Lower lobe of right lung (tissue), 2 donors: ENCODE measurements around the gene ZNF595. TPM values are rescaled to one million over a fixed set of nuclear protein-coding genes. Genes with fewer than 3 reads are reported as not detected.
"Not testable (repeated sequence)": the region's sequence is repeated elsewhere in the genome, so short reads cannot be mapped to it uniquely, and the experiment has no call there.

Experiments
- ATAC-seq, 2 donors: fragments of 200-7000 bp; cut with Tn5 transposase; one replicate each; pipeline ENCODE4 v1.9.1; 2020 to 2022; ENCODE audit warnings: mild to moderate bottlenecking in 2 of 2, moderate library complexity in 2 of 2
- DNase-seq: peaks from one replicate; pipeline ENCODE4 v3.0.0-alpha.2; 2020
- H3K27ac ChIP-seq: fragments of 200-600 bp; one replicate; pipeline ENCODE4 v1.8.0; 2022
- H3K27me3 ChIP-seq: fragments of 200-600 bp; one replicate; pipeline ENCODE4 v1.8.0; 2022; ENCODE audit warnings: low read depth
- H3K36me3 ChIP-seq: fragments of 200-600 bp; one replicate; pipeline ENCODE4 v1.8.0; 2022; ENCODE audit warnings: mild to moderate bottlenecking
- H3K4me1 ChIP-seq: fragments of 200-600 bp; one replicate; pipeline ENCODE4 v1.8.0; 2022
- H3K4me3 ChIP-seq: fragments of 200-600 bp; one replicate; pipeline ENCODE4 v1.8.0; 2022; ENCODE audit warnings: mild to moderate bottlenecking
- H3K9me3 ChIP-seq: fragments of 200-600 bp; one replicate; pipeline ENCODE4 v1.8.0; 2022
- intact Hi-C: fragments of 100-400 bp; cut with DNase I; formaldehyde crosslinking; loops from one replicate; pipeline ENCODE4 v1.11.0; 2022
- long read RNA-seq: library from polyadenylated mRNA; unstranded; transcript quantifications from one replicate; pipeline ENCODE4 v2.0.0, GENCODE V29; 2021
- total RNA-seq: library from RNA; stranded (reverse); fragmentation: NEBNext Ultra II Directional; extraction: Animal tissue kit (Norgen Biotek cat#: 25700); gene quantifications from one replicate; pipeline ENCODE4 v1.2.1, GENCODE V29; 2021
- TF ChIP-seq, protein P1 (sequence below): fragments of 200-600 bp; IDR thresholded peaks from one replicate; pipeline ENCODE4 v1.8.0; 2022; ENCODE audit warnings: antibody characterized with exemption, mild to moderate bottlenecking
- donor health status: DM: no; HTN: yes; CAD: no; lungs with severe emphysema.

Gene ZNF595
- total RNA-seq: 14.6 TPM
- long read RNA-seq, transcript ZNF595-205 (4 exons, 2,911 nt): major isoform, 9 of 11 reads
- long read RNA-seq, partial matches to known transcripts: 0 of 11 reads
- long read RNA-seq, other reads (novel, unspliced or antisense): 2 of 11 reads

DNA sequence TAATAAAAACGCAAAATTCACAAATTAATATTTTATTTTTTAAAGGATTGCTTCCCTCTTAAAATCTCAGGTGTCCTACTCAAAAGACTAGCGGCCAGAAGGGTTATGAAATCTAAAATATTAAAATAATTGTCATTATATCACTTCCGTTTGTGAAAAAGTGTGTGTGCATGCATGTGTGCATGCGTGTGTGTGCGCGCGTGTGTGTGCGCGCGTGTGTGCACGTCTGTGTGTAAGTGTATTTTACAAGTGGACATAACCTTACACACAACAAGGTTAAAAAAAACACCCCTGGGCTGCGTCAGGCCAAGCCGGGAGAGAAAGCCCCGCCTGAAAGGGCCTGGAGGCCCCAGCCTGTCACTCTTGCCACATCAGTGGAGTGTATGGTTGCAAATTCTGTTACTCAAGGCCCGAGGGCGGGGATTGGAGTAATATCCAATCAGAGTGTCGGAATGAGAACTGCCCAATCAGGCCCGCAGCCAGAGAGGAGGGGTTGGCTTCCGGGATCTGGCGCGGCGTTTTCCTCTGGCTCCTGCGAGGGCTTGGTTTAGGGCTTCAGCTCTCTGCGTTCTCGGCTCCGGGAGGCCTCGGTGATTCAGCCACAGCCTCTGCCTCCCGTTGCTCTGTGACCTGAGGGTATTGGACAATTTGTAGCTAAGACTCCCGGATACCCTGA lies at the start of gene ZNF595:
Gene ZNF595 (plus strand): TSS at position 518 of the 676 bp plus-strand sequence. CDS start 168 bp downstream, outside the sequence.
- peak; percentile 94 to 95 for ATAC-seq
- H3K27ac ChIP-seq, intact Hi-C loops, H3K36me3 ChIP-seq, H3K4me1 ChIP-seq, H3K27me3 ChIP-seq, H3K9me3 ChIP-seq: not testable (repeated sequence)
- DNase-seq: peak; percentile 51
- peak within 1 kb of the TSS; percentile 37 for H3K4me3 ChIP-seq

DNA sequence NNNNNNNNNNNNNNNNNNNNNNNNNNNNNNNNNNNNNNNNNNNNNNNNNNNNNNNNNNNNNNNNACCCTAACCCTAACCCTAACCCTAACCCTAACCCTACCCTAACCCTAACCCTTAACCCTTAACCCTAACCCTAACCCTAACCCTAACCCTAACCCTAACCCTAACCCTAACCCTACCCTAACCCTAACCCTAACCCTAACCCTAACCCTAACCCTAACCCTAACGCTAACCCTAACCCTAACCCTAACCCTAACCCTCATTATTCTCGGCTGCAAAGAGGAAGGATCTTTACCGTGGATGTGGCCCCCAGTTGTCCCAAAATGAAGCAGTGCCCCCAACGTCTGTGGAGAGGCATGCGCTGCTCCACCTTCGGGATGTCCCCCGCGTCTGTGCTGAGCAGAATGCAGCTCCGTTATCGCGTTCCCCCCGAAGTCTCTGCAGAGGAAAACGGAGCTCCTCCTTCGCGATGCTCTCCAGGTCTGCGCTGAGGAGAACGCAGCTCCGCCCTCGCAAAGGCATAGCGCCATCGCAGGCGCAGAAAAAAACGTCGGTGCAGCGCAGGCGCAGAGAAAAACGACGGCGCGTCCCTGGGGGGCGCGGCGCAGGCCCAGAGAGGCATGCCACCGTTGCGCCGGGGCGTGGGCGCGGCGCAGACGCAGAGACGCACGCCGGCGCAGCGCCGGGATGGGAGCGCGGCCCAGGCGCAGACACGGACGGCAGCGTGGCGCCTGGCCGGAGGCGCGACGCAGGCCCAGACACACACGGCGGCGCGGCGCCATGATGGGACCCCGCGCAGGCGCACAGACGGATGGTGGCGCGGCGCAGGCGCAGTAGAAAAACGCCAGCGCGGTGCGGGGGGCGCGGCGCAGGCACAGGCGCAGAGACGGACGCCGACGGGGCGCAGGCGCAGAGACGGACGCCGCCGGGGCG lies 42.9 kb upstream of the ZNF595 start:
- ATAC-seq: peak in 1 of 2 donors; percentile 37
- H3K4me1 ChIP-seq, H3K27me3 ChIP-seq, H3K36me3 ChIP-seq, intact Hi-C loops, H3K9me3 ChIP-seq, H3K27ac ChIP-seq, H3K4me3 ChIP-seq: not testable (repeated sequence)
- peak; percentile 41 for DNase-seq

DNA sequence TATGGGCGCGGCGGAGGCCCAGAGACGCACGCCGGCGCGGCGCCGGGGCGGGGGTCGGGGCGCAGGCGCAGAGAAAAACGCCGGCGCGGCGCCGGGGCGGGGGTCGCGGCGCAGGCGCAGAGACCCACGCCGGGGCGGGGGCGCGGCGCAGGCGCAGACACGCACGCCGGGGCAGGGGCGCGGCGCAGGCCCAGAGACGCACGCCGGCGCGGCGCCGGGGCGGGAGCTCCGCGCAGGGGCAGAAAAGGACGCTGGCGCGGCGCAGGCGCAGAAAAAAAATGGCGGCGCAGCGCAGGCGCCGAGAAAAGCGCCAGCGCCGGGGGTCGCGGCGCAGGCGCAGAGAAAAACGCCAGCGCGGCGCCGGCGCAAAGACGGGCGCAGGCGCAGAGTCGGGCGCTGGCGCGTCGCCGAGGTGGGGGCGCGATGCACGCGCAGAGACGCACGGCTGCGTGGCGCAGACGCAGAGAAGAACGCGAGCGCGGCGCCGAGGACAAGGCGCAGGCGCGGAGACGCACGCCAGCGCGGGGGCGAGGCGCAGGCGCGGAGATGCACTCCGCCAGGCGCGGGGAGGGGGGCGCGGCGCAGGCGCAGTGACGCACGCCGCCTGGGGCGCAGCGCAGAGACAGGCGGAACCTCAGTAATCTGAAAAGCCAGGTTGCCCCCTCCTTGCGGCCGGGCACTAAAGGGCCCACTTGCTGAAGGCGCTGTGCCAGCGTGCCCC lies 41.9 kb upstream of the ZNF595 start:
- H3K4me3 ChIP-seq, H3K9me3 ChIP-seq, DNase-seq, H3K4me1 ChIP-seq, H3K27ac ChIP-seq, H3K36me3 ChIP-seq, intact Hi-C loops, H3K27me3 ChIP-seq: not testable (repeated sequence)
- ATAC-seq: peak in 1 of 2 donors; percentile 67

DNA sequence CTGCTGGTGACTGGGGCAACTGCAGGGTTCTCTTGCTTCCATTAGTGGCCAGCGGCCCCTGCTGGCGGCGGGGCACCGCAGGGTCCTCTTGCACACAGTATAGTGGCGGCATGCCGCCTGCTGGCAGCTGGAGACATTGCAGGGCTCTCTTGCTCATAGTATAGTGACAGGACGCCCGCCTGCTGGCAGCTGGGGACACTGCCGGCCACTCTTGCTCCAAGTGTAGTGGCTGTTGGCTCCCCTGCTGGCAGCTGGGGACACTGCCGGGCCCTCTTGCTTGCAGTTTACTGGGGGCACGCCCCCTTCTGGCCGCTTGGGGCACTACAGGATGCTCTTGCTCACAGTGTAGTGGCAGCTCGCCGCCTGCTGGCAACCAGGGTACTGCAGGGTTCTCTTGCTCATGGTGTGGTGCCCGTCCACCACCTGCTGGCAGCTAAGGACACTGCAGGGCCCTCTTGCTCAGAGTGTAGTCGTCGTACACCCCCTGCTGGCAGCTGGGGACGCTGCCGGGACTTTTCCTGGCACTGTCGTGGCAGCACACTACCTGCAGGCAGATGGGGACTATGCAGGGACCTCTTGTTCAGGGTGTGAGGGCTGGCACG lies 41.2 kb upstream of the ZNF595 start:
- TF ChIP-seq, protein P1, sequence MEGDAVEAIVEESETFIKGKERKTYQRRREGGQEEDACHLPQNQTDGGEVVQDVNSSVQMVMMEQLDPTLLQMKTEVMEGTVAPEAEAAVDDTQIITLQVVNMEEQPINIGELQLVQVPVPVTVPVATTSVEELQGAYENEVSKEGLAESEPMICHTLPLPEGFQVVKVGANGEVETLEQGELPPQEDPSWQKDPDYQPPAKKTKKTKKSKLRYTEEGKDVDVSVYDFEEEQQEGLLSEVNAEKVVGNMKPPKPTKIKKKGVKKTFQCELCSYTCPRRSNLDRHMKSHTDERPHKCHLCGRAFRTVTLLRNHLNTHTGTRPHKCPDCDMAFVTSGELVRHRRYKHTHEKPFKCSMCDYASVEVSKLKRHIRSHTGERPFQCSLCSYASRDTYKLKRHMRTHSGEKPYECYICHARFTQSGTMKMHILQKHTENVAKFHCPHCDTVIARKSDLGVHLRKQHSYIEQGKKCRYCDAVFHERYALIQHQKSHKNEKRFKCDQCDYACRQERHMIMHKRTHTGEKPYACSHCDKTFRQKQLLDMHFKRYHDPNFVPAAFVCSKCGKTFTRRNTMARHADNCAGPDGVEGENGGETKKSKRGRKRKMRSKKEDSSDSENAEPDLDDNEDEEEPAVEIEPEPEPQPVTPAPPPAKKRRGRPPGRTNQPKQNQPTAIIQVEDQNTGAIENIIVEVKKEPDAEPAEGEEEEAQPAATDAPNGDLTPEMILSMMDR: peak; percentile 26
- H3K36me3 ChIP-seq, H3K4me3 ChIP-seq, H3K27me3 ChIP-seq, H3K4me1 ChIP-seq, H3K9me3 ChIP-seq, intact Hi-C loops, H3K27ac ChIP-seq: not testable (repeated sequence)
- DNase-seq (peak; percentile 45), ATAC-seq (peak; percentile 76 to 78)

DNA sequence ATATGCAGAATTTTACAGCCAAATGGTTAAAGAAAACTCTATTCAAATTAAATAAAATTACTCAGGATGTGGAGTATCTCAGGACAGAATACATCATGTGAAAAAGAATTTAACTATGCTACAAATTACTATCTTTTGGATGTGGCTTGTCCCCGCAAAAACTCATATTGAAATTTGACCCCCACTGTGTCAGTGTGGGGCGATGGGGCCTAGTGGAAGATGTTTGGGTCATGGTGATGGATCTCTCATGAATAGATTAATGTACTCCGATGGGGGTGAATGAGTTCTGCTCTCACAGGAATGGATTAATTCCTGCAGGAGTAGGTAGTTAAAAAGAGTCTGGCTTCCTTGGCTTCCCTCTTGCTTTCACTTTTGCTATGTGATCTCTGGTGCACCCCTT lies 35.0 kb upstream of the ZNF595 start:
- intact Hi-C loops: not testable (repeated sequence)

DNA sequence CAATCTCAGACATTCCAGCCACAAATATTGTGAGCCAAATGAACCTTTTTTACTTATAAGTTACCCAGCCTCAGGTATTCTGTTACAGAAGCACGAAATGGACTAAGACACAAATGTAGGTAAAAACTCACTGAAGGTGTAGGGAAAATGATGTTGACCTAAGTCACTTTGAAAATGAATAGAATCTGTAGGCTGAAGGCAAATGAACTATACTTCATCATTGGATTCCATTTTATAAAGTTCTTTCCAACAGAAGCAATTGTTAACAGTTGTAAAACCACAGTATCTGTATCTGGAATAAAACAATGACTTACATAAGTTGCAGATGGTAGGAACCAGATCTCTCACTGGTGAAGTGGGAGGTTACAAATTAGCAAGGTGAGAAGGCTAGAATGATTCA lies 34.5 kb upstream of the ZNF595 start:
- H3K4me3 ChIP-seq, H3K4me1 ChIP-seq, DNase-seq, ATAC-seq, intact Hi-C loops, H3K36me3 ChIP-seq, H3K27ac ChIP-seq, H3K27me3 ChIP-seq, H3K9me3 ChIP-seq: not testable (repeated sequence)

More for the DNA sequence above, 35.0 kb upstream of the ZNF595 start:
- H3K4me1 ChIP-seq, H3K27me3 ChIP-seq, H3K27ac ChIP-seq, H3K9me3 ChIP-seq, H3K36me3 ChIP-seq, ATAC-seq, H3K4me3 ChIP-seq: not testable (repeated sequence)
- peak; percentile 35 for DNase-seq

DNA sequence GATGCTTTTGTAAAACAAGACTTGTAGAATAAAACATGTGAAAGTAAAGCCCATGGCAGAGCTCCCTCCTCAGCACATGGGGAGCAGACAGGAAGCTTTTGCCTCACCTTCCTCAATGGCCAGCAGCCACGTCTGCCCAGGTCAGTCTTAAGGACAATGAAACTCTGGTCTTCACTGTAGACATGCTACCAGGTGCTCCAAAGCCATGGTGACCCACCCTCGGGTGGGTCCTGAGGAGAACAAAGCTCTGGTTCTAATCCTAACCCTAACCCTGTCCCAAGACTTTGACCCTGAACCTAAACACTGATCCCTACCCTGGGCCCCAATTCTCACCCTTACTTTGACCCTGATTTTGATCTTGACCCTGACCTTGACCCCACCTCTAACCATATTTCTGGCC lies 30.2 kb upstream of the ZNF595 start:
- H3K4me1 ChIP-seq, DNase-seq, H3K9me3 ChIP-seq, H3K27me3 ChIP-seq, ATAC-seq, H3K36me3 ChIP-seq, H3K27ac ChIP-seq, H3K4me3 ChIP-seq, intact Hi-C loops: not testable (repeated sequence)

DNA sequence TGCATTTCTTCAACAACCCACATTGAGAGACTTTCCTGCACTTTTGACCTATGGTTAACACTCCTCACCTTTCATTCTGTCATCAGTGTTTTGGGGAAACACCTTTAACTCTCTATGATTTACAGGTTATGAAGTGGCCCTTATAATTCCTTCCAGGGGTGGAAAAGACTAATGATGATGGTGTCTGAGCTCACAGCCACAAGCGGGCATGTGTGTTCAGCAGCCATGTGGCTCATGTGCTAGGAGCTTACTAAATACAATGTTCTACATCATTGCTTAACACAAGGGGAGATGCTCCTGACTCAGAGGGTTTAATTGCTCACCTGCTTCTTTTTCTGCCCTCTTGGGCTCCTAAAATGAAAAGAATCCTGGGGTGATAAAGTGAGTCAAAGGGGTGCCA lies 28.8 kb upstream of the ZNF595 start:
- H3K27me3 ChIP-seq, ATAC-seq, DNase-seq, H3K4me1 ChIP-seq, H3K36me3 ChIP-seq, H3K4me3 ChIP-seq, intact Hi-C loops, H3K9me3 ChIP-seq, H3K27ac ChIP-seq: not testable (repeated sequence)

DNA sequence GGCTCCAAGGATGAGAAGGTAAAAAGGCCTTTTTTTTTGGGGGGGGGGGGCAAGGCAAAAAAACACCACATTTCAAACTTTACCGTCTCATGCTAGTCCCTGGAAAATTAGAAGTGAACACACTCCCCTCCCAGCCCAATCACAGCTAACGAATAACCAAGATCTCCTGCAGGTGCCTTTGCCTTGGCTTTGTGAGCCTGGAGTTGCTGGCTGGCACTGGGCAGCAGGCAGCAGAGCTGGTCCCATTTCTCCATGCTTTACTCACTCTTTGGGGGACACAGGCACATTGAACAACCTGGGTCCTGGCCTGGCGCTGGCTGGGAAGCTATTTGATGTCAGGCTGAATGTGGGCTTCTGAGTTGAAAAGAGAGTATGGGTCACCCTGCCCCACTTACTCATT lies 25.6 kb upstream of the ZNF595 start:
- H3K4me1 ChIP-seq, H3K9me3 ChIP-seq, ATAC-seq, DNase-seq, intact Hi-C loops, H3K27ac ChIP-seq, H3K36me3 ChIP-seq, H3K4me3 ChIP-seq, H3K27me3 ChIP-seq: not testable (repeated sequence)

DNA sequence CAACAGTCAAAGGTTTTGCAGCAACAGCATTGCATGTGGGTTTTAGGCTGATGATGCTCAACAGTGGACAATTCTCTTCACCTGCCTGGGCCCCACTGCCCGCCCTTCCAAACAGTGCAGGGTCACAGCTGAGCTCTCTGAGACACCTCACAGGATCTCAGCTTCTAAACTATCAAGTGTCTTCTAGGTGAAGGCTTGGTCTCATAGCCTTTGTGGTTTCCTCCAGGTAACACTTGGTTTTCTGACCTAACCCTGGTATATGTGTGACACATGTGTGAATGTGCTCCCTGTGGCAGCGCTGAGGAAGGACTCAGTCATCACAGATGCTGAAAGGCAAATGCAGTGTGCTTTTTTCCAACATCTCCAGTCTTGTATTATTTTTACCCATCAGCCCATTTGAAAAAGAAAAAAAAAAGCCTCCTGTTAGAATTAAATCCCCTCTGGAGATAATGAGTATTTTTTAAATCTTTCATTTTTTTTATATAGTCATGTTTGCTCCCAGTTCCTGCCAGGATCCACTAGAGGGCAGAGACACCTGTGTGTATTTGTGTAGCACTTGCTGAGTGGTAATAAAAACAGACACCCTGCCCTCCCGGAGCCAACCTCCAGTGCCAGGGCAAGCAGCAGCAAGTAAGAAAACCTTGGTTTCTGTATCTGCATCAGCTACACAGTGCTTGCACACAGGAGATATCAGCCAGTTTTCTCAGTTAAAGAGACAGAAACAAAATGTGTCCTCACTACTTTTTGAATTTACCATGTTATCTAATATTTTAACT lies 24.2 kb upstream of the ZNF595 start:
- H3K9me3 ChIP-seq, H3K4me3 ChIP-seq, H3K27me3 ChIP-seq, H3K4me1 ChIP-seq, H3K27ac ChIP-seq, intact Hi-C loops, H3K36me3 ChIP-seq, ATAC-seq: not testable (repeated sequence)
- peak; percentile 50 for DNase-seq

DNA sequence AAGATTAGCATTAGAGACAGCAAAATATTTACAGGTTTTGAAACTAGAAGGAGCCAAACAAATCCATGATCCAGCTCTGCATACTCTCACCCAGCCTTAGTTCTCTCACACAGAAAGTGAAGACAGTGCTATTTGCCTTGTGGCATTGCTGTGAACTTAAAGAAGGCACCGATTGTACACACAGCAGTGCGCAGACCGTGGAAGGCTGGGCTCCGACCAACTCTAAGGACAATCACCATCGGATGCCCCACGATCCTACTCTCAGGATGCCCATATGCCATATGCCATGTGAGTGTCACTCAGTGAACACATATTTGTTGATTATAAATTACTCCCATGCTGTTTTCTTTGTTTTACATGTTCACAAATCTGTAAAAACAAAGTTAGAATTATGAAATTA lies 19.8 kb upstream of the ZNF595 start:
- H3K27ac ChIP-seq, H3K4me3 ChIP-seq, intact Hi-C loops, H3K9me3 ChIP-seq, DNase-seq, H3K4me1 ChIP-seq, H3K36me3 ChIP-seq, ATAC-seq, H3K27me3 ChIP-seq: not testable (repeated sequence)
